CD1c-positive myeloid dendritic cell (primary cell): Measurements from ENCODE around the gene CAND1.

Experiments
- DNase-seq: peaks from one replicate; pipeline ENCODE4 v3.0.0-alpha.2; 2016; ENCODE audit errors: extremely low spot score

CAND1 gene

DNA sequence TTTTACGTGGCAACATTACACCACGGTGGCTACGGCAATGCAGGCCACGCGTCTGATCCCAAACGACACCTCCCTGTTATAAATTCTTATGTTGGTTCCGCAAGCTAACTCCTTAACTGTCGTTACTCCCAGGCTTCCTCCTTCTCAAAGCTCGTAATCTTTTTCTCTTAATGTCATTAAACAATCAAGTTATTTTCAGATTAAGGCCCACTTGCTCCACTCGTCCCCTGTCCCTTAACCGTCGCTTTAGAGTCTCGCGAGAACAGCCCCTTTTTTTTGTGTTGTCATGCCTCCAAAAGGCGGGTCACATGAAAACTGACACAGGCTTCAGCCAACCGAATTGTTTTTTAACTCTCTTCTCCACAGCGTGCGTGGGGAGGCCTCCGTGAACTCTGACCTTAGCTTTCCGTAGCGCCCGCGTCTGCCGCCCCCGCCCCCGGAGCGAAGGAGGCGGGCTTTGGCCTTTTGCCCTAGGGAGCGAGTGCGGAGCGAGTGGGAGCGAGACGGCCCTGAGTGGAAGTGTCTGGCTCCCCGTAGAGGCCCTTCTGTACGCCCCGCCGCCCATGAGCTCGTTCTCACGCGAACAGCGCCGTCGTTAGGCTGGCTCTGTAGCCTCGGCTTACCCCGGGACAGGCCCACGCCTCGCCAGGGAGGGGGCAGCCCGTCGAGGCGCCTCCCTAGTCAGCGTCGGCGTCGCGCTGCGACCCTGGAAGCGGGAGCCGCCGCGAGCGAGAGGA, at the start of gene CAND1:
Gene CAND1 (plus strand): TSS at position 463 of the 737 bp plus-strand sequence. CDS start 360 bp downstream, outside the sequence.
- peak; percentile 100 for DNase-seq

GRCh38 chr12:67220065-67220464, 49.1 kb upstream of the CAND1 start:
- DNase-seq, result no peak

DNA sequence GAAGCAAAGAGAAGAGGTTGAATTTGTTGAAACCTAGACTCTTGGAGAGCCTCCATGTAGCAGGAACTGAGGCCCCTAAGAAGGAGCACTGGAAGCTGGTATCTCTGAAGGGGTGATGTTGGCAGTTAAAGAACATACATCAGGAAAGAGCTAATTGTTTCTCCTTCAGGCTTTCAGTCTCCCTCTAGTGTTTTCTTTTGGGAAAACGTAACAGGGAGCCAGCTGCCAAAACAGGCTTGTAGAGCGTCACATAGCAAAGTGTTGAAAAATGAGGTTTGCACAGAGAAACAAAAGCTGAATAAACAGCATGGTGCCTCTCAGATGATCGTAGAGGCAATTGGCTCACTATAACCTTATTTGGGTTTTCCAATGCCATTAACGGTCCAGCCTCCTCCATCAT, 46.9 kb upstream of the CAND1 start:
- no peak for DNase-seq

- DNase-seq, result no peak
These were observed 45.9 kb upstream of the CAND1 start for GRCh38 chr12:67223225-67223624.

- DNase-seq, result no peak
These were observed 31.9 kb upstream of the CAND1 start for GRCh38 chr12:67237231-67237630.

DNA sequence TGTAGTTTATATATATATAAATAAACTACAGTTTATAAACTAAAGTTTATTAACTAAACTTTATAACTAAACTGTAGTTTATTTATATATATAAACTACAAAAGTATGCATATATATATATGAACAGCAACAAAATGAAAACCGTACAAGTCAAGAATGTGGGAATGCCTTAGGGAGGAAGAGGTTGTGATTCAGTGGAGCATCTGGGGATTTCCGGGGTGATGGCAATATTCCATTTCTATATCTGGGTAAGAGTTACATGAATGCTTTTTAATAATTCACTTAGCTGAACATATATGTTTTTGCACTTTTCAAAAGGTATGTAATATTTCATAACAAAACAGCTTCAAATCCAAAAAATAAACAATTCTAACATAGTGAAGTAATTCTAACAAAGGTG, 30.1 kb upstream of the CAND1 start:
- no peak for DNase-seq

DNA sequence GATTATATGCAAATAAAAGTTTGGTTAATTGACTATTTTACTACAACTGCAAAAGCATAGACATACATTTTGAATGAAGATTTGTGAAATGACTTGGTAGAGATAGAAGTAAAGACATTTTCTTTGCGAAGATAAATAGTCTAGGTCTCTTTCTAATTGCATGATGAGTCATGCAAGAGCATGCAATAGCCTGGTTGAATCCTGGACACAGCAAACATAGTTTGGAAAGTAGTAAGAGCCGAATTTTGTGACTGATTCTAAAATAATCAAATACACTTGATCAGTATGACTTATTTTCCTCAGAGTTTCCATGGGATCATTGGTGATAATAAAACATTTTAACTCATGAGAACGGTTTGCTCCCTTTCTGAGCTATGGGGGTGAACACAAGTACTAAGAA, 27.7 kb upstream of the CAND1 start:
- no peak for DNase-seq

GRCh38 chr12:67243260-67243659, 25.9 kb upstream of the CAND1 start:
- no peak for DNase-seq

GRCh38 chr12:67245571-67245970, 23.6 kb upstream of the CAND1 start:
- no peak for DNase-seq

DNA sequence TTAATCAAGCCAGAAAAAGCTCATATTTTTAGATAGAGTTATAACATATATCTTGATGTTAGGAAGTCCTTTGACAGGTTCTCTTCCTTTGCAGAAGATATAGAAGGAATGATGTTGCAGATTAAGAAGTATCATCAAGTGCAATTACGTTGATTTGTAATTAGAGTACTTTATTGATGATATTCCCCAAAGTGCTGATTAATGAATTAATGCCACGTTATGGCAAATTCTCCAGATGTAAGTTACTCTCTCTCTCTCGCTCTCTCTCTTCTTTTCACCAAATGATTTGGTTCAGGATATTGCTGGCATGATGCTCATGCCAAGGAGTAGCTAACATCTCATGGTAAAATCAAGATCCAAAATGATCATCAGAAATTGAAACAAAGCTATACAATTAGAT, 18.1 kb upstream of the CAND1 start:
- DNase-seq, result no peak

GRCh38 chr12:67254372-67255026, 14.7 kb upstream of the CAND1 start:
- no peak for DNase-seq

DNA sequence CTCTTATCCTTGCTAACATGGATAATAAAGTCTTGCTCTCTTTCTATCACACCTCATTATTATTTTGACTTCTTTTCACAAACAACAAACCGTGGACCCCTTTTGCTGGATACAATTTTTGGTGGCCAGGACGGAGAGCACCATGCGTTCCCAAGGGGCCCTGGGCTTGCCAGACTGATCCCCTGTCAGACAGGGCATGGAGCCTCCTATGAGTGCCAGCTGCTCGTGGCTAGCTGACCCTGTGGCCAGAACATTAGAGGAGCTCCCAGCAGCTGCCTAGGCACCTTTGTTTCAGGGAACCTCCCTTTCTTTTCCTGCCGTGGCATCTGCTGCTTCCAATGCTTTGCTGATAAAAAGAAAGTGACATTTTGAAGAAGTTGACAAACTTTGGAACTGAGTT, 12.5 kb upstream of the CAND1 start:
- no peak for DNase-seq

- no peak for DNase-seq
These were observed 5.7 kb upstream of the CAND1 start for GRCh38 chr12:67263471-67263870.

GRCh38 chr12:67268335-67268895, 743 bp upstream of the CAND1 start:
- peak; percentile 97 for DNase-seq

GRCh38 chr12:67269633-67270573, 745 bp downstream of the CAND1 start:
- peak; percentile 36 for DNase-seq

DNA sequence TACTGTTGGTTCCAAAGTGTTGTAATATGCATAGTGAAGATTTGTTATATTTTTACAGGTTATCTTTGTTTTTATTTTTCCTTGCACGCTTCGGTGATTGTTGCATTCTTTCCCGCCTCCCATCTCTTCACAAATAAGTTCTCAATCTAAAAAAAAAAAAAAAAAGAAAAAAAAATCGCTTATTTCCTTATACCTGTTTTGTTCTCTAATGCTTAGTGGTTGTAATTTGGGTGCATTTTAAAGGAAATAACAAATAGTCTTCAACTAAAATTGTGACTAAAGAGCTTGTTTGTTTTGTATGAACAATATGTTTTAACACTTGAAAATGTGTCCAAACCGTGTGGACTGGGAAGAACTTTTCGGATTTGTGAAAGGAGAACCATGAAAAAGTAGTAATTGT, 1.5 kb downstream of the CAND1 start:
- DNase-seq, result no peak

- no peak for DNase-seq
These were observed 2.8 kb downstream of the CAND1 start for GRCh38 chr12:67271976-67272375.

DNA sequence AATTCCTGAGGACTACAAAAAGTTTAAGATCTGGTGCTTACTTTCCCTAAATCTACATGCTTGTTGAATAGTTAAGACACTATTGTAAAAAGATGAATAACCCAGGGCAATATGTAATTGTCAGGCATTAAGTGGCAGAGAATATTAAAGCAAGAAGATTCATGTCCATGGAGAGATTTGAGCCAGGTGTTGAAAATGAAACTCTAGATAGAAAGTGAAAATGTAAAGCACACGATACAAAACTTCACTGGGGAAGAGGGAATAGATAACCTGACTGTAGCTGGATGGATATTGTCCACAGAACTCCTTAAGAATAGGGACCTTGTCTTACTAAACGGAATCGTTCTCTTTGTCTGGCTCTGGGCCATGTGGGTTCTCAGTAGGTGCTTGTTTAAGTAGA, 5.0 kb downstream of the CAND1 start:
- DNase-seq, result no peak

GRCh38 chr12:67275380-67275913, 6.3 kb downstream of the CAND1 start:
- DNase-seq, result no peak

DNA sequence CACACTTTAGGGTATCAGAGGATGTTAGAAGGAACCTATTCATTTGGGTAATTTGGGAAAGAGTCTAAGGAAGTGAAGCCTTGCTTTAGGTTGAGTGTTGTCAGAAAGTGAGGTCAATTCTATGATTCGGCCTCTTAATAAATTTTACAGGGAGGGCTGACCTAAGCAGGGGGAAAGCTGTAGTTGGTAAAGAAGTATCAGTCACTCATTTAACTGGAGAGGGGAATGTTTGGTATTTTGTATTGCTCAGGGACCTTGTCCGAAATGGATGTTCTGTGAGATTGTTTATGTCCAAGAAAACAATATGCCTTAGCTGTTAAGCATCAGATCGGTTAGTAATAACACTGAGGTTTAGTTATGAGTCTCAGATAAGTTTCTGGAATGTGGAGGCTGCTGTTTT, 7.3 kb downstream of the CAND1 start:
- no peak for DNase-seq

DNA sequence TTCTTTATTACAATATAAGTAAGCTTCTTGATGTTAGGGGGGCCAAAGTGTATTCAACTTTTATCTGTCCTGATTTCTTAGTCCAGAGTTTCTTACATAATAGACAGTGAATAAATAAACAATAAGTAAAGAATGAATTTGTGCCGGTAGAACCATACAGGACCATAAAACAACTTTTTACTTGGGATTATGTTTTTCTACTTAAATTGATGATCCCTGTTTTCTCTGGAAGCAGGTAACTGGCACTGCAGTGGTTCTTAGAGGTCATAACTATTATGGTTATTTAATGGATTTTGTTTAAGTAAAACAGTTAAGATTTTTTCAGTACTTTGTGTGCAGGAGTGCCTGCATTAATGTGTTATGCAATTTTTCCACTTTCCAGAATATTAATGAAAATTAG, 10.5 kb downstream of the CAND1 start:
- DNase-seq, result no peak

DNA sequence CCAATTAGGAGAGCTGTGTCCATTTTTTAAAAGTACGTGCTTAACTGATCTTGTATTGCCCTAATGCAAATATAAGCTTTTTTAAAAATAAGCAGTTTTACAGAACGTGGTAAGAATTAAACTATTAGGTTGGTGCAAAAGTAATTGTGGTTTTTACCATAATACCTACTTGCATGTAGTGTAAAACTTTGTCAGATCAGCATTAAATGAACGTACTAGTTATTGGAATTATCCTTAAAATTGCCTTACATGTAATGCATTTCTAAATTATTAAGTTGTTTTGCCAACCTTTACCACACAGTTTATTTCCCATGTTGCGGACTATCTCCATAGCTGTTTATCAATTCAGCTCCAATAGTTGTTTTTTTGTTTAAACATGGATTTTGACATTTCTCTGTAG, 10.9 kb downstream of the CAND1 start:
- no peak for DNase-seq
